SIG-M5 treated with dmso at 0.1 percent for 504 hours (cell line): Measurements from ENCODE around the gene DNAI2.

Source experiments
- DNase-seq: peaks from one replicate; lab custom pipeline; 2025; ENCODE audit not compliant: unreplicated experiment; lab: John Stamatoyannopoulos, UW

DNAI2 gene, protein sequence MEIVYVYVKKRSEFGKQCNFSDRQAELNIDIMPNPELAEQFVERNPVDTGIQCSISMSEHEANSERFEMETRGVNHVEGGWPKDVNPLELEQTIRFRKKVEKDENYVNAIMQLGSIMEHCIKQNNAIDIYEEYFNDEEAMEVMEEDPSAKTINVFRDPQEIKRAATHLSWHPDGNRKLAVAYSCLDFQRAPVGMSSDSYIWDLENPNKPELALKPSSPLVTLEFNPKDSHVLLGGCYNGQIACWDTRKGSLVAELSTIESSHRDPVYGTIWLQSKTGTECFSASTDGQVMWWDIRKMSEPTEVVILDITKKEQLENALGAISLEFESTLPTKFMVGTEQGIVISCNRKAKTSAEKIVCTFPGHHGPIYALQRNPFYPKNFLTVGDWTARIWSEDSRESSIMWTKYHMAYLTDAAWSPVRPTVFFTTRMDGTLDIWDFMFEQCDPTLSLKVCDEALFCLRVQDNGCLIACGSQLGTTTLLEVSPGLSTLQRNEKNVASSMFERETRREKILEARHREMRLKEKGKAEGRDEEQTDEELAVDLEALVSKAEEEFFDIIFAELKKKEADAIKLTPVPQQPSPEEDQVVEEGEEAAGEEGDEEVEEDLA

DNA sequence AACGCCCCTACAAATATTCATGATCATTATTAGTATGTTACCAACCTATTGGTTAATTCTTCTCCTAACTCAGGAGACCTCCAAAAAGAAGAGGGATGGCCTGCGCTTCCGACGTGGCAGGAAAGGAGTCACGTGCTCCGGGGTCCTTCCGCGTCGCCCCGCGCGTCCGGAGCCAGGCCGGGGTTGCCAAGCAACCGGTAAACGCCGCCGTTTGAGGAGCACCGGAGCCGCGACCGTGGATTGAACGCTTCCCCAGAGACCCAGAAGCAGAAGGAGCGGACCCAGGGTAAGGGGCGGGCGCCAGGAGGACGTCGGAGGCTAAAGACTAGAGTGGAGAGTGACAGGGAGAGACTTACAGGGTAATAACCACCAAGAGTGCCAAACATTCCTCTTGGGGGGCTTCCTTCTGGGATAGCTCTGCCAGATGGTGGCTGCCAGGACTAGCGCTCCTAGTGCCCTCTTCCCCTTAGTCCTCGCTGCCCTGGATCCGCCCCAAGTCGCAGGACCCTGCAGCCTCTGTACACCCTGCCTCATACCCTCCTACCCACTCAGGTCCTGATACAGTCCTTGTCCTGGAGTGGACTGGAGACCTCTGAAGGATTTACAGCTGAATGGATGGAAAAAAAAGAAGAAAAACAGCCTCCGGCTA is at the start of gene DNAI2:
Gene DNAI2 (plus strand): TSS at position 175 of the 649 bp plus-strand sequence. CDS start 7,584 bp downstream, outside the sequence.
- DNase-seq = no peak

DNA sequence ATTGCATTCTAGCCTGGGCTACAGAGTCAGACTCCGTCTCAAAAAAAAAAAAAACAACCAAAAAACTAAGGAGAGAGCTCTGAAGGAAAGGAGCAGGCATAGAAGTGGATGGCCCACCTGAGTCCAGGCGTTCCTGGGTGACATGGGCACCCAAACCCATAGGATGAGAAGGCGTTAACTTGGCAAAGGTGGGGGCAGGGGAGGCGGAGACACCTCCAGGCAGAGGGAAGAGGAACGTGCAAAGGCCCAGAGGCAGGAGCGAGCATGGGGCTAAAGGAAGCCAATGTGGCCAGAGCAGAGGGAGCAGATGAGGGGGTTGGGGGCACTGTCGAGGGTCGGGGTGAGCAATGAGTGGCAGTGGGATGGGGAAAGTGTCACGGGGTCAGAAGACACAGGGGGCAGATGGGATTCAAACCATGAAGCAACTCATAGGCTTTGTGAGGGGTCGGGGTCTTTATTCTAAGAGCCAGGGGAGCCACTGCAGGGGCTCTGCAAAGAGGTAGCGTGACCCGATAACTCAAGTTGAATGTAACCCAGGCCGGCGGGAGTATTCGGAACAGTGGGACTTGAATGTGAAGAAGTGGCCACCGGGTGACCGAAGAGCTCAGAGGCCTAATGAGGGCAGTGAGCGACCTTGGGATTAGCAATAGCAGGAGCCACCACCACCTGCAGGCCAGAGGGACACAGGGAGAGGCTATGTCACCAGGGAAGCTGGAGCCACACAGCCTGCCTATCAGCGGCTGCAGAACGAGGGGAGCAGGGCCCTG is 48.9 kb upstream of the DNAI2 start:
- DNase-seq = no peak

DNA sequence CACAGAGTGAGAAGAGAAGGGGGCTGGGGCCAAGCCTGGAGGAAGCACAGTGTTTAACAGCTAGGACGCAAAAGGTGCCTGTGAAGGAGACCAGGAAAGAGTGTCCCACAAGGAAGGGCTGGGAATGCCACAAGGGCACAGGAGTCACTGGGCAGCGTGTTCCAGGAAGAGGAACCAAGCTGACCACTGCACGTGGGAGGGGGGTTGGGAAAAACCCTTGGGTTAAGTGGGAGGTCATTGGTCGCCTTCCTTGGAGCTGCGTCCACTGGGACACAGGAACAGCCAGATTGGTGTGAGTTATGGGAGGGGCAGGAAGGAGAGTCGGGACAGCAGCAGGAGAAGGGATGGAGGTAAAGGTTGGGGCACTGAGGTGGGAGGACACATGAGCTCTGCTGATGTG is 47.8 kb upstream of the DNAI2 start:
- no peak for DNase-seq

DNA sequence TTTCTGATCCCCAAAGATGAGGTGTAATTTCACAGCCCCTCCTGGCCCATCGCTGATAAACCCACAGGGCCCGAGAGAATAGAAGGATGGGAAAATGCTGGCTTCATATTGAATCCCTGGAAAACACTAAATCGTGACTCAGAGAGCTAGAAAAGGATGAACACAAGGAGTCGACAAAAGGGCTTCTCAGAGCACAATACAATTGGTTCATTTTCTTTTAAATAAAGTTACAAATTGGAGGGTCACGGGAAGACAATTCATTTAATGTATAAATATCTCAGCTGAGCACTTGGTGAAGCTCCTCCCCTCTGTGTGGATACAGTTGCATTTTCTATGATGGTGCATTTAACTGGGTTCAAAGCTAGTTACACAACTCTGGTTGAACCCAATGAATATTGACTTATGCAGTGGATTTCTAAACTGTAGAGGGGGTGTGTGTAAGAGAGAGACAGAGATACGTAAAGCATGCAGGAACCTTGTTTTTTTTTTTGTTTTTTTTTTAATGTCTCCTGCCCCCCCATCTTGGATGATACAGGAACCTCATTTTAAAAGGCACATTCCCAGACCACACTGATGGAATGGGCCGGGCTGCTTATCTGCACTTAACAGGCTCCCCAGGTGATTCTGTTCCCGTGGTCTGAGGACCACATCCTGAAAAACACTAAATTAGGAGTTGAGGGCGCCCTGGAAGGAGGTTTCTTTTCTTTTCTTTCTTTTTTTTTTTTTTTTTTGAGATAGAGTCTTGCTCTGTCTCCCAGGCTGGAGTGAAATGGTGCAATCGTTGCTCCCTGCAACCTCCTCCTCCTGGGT is 46.6 kb upstream of the DNAI2 start:
- no peak for DNase-seq

DNA sequence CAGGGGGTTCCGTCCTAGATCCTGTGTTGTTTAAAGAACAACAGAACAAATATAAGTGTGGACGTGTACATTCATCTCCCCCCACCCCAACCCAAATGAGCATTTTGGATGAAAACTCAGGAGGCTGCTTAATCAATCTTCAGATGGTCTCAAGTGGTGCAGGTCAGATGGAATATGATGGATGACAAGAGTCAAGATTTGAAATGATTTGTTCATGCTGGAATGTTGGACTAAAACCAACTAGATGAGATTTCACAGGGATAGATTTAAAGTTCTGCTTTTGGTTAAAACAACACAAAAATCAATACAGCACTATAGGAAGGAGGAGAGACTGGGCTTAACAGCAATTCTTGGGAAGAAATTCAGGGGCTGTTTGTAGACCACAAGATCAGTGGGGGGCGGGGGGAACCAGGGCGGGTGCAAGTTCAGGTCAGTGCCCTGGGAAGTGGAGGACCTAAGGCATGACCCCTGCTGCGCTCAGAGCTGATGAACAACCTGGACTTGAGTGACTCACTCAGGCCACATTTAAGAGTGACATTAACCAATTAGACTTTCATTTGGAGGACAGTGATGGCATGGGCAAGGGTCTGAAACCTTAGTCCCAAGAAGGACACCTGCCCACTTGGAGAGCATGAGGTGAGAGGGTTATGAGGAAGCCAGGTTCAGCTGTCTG is 45.6 kb upstream of the DNAI2 start:
- DNase-seq = no peak

DNA sequence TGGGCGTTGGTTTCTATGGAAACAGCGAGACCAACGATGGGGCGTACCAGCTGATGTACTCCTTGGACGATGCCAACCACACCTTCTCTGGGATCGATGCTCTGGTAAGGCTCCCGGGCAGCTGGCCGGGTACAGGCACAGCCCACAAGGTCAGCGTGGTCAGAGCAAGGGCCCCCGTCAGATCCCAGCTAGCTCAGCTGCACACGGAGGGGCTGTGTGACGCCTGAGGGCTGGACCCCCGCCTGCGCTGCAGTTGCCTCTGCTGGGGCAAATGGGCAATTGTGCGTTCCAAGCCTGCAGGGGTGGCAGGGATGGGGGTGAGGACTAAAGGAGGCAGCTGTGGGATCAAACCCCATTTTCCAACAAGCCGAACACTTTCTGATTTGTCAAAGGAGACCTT is 43.1 kb upstream of the DNAI2 start:
- no peak for DNase-seq

DNA sequence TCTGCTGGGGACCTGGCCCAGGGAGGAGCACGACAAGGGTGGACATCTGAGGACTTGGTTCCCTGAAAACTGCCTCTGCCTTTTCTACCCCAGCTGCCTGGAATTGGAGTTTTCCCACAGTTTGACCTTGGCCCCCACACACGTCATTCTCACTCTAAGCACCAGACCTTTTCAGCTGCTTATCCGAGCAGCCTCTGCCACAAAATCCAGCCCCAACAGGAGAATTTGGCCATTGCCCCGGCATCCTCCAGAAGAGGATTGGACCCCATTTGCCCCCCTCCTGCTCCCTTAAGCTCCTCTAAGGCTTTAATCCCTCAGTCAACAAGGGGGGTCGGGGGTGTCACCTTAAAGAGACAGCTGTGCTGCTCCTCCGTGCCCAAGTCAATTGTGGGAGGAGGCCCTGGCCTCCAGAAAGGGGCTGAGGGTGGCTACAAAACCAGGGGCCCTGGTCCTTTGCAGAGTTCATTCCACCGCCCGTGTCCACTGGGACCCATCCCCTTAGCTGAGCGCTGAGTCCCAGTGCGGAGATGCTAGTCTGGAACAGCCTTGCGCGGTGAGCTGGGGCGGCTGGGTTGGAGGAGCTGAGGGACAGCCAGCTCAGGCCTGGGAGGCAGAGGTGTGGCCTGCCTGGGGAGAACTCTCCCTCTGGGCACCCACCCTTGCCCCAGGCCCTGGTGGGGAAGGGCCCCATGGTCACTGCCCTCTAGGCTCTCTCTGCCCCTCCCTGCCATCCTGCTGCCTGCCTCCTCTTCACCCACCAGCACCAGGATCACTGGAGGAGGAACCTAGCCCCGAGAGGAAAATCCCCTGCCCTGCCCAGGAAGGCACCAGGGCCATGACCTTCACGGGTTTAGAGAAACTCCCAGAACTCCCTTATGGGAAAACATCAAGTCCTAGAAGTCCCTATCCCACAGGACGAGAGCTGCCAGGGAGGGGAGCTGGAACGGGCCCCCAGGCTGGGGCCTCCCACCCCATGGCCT is 41.8 kb upstream of the DNAI2 start:
- no peak for DNase-seq

DNA sequence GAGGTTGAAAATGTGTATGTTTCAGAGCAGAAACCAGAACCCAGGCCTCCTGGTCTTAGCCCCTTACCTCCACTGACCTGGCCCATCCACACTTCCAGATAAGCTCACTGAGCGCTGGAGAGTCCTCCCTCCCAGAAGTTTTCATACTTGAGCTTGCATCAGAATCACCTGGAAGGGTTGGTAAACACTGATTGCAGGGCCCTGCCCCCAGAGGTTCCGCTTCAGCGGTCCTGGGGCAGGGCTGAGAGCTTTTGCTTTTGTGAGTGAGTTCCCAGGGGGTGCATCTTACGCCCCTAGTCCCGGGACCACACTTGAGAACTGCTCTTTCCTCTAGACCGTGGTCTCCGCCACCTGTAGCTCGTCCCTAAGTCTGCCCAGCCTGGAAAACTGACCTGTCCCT is 40.1 kb upstream of the DNAI2 start:
- DNase-seq = no peak

DNA sequence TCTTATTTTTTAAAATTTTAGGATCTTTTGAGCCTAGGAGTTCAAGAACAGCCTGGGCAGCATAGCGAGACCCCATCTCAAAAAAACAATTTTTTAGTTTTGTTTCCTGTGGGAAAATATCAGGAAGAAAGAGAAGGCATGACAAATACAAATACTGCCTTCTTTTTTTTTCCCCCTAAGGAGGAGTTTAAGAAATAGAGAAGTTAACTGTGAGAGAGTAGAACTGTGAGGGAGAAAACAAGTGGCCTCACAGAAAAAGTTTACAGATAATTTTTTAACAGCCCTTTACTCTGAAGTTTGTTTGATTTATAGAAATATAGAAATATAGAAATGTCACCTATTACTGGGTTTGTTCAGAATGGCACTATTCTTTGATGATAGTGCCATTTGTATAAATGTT is 39.5 kb upstream of the DNAI2 start:
- DNase-seq = peak; percentile 23

DNA sequence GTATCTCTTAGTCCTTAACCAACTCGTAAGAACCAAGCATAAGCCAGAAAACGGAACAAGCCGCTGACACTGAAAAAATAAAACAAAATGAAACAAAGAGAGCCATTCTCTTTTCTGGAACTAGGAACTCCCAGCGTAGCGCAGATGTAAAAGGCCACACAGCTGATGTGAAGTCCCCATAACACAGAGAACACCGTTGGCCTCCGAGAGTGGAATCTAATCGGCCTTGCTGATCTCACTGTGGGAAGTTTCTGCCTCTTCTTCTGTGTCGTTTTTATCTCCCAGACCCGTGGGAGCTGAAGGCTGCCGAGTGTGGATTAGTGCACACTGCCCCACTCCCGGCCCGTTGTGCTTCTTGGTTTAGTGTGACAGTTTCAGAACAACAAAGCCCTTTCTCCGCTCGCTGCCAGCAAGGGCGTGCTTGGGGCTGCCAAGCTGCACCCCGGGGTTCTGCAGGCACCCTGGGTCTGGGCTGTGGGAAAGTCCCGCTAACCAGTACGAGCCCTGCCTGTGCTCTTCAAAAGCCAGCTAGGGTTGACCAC is 38.9 kb upstream of the DNAI2 start:
- peak; percentile 33 for DNase-seq

DNA sequence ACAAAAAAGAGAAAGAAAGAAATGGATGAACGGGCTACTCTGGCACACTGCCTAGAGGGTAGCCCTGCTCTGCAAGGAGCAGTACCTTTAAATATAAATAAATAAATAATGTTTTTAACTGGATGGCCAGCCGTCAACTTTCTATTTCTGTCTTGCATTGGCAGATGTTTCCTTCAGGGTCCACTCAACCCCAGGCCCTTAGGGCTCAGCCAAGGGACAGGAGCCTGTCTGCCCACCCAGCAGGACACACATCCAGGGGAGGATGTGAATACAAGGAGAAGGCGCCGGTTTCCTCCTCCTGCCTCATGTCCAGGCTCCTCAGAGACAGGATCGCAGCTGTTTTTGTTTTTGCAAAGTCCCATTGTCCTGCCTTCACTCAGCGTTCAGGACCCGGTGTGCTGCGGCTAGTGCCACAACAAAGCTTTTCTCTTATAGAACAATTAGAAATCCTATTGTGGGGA is 38.1 kb upstream of the DNAI2 start:
- no peak for DNase-seq

DNA sequence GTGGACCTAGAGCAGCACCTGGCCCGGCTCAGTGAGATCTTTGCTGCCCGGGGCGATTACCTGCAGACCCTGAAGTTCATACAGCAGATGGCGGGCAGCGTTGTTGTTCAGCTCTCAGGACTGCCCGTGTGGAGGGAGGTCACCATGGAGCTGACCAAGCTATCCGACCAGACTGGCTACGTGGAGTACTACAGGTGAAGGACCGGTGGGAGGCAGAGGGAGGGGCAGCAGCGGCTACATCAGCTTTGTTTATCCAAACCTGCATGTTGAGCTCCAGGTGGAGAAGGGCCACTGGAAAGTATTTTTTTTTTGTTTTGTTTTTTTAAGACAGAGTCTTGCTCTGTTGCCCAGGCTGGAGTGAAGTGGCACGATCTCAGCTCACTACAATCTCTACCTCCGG is 36.7 kb upstream of the DNAI2 start:
- DNase-seq = no peak

DNA sequence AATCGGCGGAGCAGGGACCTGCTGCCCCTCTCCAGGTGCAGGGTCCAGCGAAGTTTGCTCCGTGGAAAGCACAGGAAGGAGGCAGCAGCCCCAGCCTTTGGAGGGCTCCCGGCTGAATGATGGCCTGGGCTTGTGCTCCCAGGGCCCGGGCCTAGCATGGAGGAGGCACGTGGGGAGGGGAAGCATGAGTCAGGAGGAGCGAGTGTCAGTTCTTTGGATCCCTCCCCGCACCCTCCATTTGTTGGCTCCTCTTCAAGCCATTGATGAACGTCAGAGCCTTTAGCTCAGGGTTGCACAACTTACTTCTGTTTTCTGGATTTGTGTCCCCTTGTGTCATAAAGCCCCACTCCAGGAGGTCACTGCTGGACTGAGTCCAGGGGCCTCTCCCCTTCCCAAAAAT is 34.9 kb upstream of the DNAI2 start:
- DNase-seq = peak; percentile 88

DNA sequence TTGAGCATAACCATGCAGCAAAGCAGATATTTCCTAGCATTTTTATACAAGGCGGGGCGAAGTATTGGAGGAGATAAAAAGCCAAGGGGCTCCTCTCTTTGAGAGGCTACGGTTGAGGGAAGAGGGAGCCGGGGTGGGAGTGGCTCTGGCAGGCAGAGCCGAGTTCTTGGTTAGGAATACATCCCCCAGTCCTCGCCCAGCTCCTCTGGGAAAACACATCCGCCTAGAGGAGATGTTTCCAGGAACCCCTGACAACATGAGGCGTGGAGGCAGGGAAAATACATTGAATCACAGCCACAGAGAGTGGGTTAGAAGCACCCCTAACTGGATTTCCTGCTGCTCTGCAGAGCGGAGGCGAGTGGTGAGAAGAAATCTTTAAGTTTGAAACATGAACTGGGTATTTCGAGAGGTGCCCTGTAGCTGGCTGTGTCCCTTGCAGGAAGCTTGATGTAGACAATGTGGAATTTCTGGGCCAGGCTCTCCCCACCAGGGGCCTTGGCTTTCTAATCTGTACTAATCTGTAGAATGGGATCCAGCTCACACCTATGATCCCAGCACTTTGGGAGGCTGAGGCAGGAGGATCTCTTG is 33.3 kb upstream of the DNAI2 start:
- DNase-seq = no peak

DNA sequence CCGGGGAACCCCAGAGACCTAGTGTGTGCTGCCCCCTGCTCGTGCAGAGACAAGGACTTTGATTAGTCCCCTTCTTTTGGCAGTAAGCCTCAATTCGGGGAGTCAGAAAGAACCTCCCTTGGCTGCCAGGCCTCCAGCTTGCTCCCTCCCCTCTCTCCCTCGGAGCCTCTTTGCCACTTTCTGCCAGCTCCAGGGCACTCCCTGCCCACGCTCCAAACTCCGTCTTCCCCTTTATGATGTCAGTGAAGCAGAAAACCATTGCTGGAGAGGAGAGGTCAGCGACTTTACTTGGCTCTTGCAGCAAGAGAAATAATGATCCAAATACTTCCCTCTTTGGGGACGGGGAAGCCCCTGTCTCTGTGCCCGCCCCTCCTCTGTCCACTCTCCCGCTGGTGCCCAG is 32.6 kb upstream of the DNAI2 start:
- DNase-seq = no peak

DNA sequence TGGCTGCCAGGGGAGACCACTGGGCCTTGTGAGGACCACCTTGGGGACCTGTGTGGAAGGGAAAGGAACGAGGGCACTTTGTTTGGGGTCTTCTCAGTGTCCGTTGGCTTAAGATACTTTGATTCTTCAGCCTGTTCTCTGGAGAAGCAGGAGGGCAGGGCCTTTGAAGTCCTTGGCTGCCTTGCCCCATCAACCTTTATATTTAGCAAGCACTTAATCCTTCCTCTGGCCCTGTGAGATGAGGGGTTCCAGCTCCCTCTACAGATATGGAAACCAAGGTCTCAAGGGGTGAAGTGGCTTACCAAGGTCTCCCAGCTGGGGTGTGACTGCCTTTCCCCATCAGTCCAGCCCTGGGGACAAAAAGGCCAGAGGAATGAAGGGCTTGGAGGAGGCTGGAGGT is 32.2 kb upstream of the DNAI2 start:
- DNase-seq = no peak

DNA sequence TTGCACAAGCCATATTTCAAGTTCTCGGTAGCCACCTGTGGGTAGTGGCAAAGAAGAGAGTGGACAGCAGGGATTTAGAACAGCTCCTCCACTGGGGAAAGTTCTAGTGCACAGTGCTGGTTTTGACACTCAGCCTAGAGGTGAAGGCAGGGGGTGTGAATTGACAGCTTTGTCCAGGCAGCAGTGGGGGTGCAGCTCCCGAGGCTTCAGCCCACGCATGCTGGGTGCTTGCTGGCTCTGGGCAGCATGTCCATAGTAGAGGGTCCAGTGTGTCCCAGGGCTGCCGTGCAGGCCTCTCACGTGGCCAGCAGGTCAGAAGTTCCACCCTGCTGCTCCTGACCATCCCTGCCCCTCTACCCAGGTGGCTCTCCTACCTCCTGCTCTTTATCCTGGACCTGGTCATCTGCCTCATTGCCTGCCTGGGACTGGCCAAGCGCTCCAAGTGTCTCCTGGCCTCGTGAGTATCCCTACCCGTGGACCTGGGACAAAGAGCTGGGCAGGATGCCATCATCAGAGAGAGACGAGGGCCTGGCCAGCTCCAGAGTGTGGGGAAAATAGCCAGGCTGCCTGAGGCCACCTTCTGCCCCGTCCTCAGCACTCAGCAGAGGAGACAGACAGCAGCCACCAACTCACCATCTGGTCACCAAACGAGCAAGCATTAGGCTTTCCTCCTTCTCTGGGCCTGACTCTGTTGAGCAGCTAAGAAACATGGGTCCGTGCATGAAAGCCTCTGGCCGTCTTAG is 30.9 kb upstream of the DNAI2 start:
- no peak for DNase-seq

DNA sequence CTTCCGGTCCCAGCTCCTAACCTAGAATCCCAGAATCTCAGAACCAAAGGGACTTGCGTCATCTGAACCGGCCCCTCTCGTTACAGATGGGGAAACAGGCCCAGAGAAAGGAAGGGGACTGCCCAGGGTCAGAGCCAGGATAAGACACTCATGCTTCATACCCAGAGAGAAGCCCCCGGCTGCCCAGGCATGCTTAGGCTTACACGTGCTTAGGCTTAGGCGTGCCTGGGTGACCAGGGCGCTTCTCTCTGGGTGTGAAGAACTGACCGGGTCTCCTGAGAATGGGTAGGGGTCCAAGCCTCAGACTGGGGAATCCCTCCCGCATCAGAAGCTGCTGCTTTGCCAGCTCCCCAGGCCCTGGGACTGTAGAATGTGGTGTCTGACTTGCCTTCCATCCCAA is 29.9 kb upstream of the DNAI2 start:
- DNase-seq = no peak
